T-cell (primary cell): Measurements from ENCODE around the gene GMCL2. TPM values are rescaled to one million over a fixed set of nuclear protein-coding genes. Genes with fewer than 3 reads are reported as not detected.
"Not testable (repeated sequence)": the region's sequence is repeated elsewhere in the genome, so short reads cannot be mapped to it uniquely, and the experiment has no call there.

Experiments used
- ATAC-seq, 4 experiments: fragments of 200-7000 bp in 3 of 4; fragments of 150-1000 bp in 1 of 4; cut with Tn5 transposase; replicated peaks in 1 of 4; 1 replicate in 3 of 4; 2 replicates in 1 of 4; pipeline ENCODE4 v1.10.0; 2021; ENCODE audit warnings: moderate library complexity in 3 of 4, mild to moderate bottlenecking in 2 of 4, moderate number of reproducible peaks in 1 of 4
- CTCF ChIA-PET, 2 donors: fragments of 300-600 bp; sonication (Branson Sonifier 250); formaldehyde crosslinking; loops; one replicate each; lab custom pipeline; 2022; ENCODE audit warnings: antibody characterized with exemption in 2 of 2; lab: Charles Lee
- POLR2A ChIA-PET, 2 donors: fragments of 300-600 bp; sonication (Branson Sonifier 250); formaldehyde crosslinking; loops; one replicate each; lab custom pipeline; 2022; ENCODE audit warnings: antibody characterized with exemption in 2 of 2; lab: Charles Lee
- DNase-seq, 35 experiments: peaks; one replicate each; pipeline versions ENCODE4 v3.0.0 to v3.0.0-alpha.2; 2013 to 2023
- H3K27ac ChIP-seq: one replicate; pipeline ENCODE4 v1.5.1; 2013; ENCODE audit warnings: low read length
- H3K27me3 ChIP-seq, 2 experiments: replicated peaks in 1 of 2; 1 replicate in 1 of 2; 2 replicates in 1 of 2; pipeline versions ENCODE4 v1.6.1 to v1.7.0; 2013; ENCODE audit warnings: low read length in 1 of 2, mixed read lengths in 1 of 2; ENCODE audit not compliant: control insufficient read depth in 2 of 2, insufficient read depth in 2 of 2; ENCODE audit errors: extremely low read depth in 1 of 2
- H3K36me3 ChIP-seq, 2 donors: 1 replicate in 1 of 2; 2 replicates in 1 of 2; pipeline versions ENCODE4 v1.6.1 to v1.7.0; 2013; ENCODE audit warnings: low read length in 1 of 2; ENCODE audit not compliant: control insufficient read depth in 2 of 2, insufficient read depth in 1 of 2; ENCODE audit errors: extremely low read depth in 1 of 2
- H3K4me1 ChIP-seq, 2 experiments: 1 replicate in 1 of 2; 2 replicates in 1 of 2; pipeline versions ENCODE4 v1.6.1 to v1.7.0; 2013; ENCODE audit warnings: low read length in 2 of 2, mixed read lengths in 1 of 2; ENCODE audit not compliant: insufficient read depth in 2 of 2, control insufficient read depth in 1 of 2; ENCODE audit errors: extremely low read depth in 1 of 2
- H3K4me3 ChIP-seq, 2 donors: 1 replicate in 1 of 2; 2 replicates in 1 of 2; pipeline versions ENCODE4 v1.5.1 to v1.7.0; 2013; ENCODE audit warnings: mild to moderate bottlenecking in 2 of 2, low read length in 1 of 2, moderate library complexity in 1 of 2; ENCODE audit not compliant: control insufficient read depth in 1 of 2; ENCODE audit errors: extremely low read depth in 1 of 2
- H3K9me3 ChIP-seq: 2 replicates; pipeline ENCODE4 v1.7.0; 2013
- H3K27ac Mint-ChIP-seq, 2 donors: one replicate each; pipeline ENCODE4 v1.8.0; 2020 to 2021; ENCODE audit warnings: mild to moderate bottlenecking in 2 of 2, mixed read lengths in 2 of 2
- H3K27me3 Mint-ChIP-seq, 2 donors: one replicate each; pipeline ENCODE4 v1.8.0; 2021 to 2022; ENCODE audit warnings: mixed read lengths in 2 of 2
- H3K36me3 Mint-ChIP-seq: one replicate; pipeline ENCODE4 v1.8.0; 2021; ENCODE audit warnings: mixed read lengths
- H3K4me1 Mint-ChIP-seq, 3 donors: one replicate each; pipeline ENCODE4 v1.8.0; 2020 to 2022; ENCODE audit warnings: mixed read lengths in 3 of 3, mild to moderate bottlenecking in 1 of 3
- H3K4me3 Mint-ChIP-seq, 3 donors: one replicate each; pipeline ENCODE4 v1.8.0; 2020 to 2022; ENCODE audit warnings: mild to moderate bottlenecking in 3 of 3, mixed read lengths in 3 of 3, moderate library complexity in 3 of 3
- H3K9me3 Mint-ChIP-seq, 3 donors: one replicate each; pipeline ENCODE4 v1.8.0; 2020 to 2022; ENCODE audit warnings: mixed read lengths in 3 of 3
- WGBS: methylation state at CpG from one replicate; pipeline ENCODE4 v1.1.5; 2013; ENCODE audit warnings: missing lambda C conversion rate; ENCODE audit not compliant: insufficient coverage; 5-methylcytosine and 5-hydroxymethylcytosine counted together
- total RNA-seq, 35 experiments: library from RNA in 6 of 35; stranded (reverse) in 6 of 35; fragments of 120-200 nt in 1 of 35; gene quantifications; one replicate each; pipeline versions ENCODE4 v1.2.1 to v1.2.4 and lab custom pipeline; 2013 to 2026

Gene GMCL2
- total RNA-seq, 5 donors from 2014 or later (not counting 1 experiment from before 2014, with no cell fraction given): not detected

- Mint-ChIP-seq H3K9me3 (no peaks in the 10 kb centered on the region), H3K36me3 (peaks cover 13% of the 10 kb centered on the region), H3K27me3 (peaks cover 0 to 3% of the 10 kb centered on the region in 2 donors), H3K4me1 (peaks cover 22 to 25% (median 22%) of the 10 kb centered on the region in 3 donors), H3K4me3 (peak overlapping the region; percentile 46 to 64 (median 50)), H3K27ac (no peak overlapping the region)
- 88% methylated on average over 5 of the region's 10 CpGs for WGBS
- H3K4me1 ChIP-seq: peaks cover 12 to 23% of the 10 kb centered on the region in 2 experiments
- POLR2A ChIA-PET: no interaction called here
- no peak overlapping the region for H3K4me3 ChIP-seq
- H3K27ac ChIP-seq: no peak overlapping the region
- H3K27me3 ChIP-seq: no peaks in the 10 kb centered on the region
- no peaks in the 10 kb centered on the region for H3K9me3 ChIP-seq
- CTCF ChIA-PET: no interaction called here
- peaks cover 0 to 11% of the 10 kb centered on the region in 2 donors for H3K36me3 ChIP-seq
- DNase-seq (no peak), ATAC-seq (no peak)
Observed at GRCh38 chr5:178202541-178202940, 15.4 kb upstream of the GMCL2 start.

- peaks cover 15 to 18% (median 16%) of the 10 kb centered on the region in 3 donors for H3K4me1 Mint-ChIP-seq
- peak overlapping the region in 1 of 3 donors; percentile 45 for H3K4me3 Mint-ChIP-seq
- POLR2A ChIA-PET: interaction anchor here in 1 of 2 donors (1.2 kb wide), 1 partner anchor 12 kb away, joined by 3 read pairs; no protein-coding TSS in a partner anchor
- H3K27ac Mint-ChIP-seq: no peak overlapping the region
- Histone ChIP-seq H3K27ac (no peak overlapping the region), H3K9me3 (no peaks in the 10 kb centered on the region), H3K4me3 (no peak overlapping the region), H3K27me3 (no peaks in the 10 kb centered on the region), H3K4me1 (peaks cover 8 to 17% of the 10 kb centered on the region in 2 experiments), H3K36me3 (peaks cover 0 to 4% of the 10 kb centered on the region in 2 donors)
- H3K9me3 Mint-ChIP-seq: no peaks in the 10 kb centered on the region
- WGBS: 49% methylated on average over 2 of the region's 2 CpGs
- DNase-seq: no peak
- peaks cover 11% of the 10 kb centered on the region for H3K36me3 Mint-ChIP-seq
- peaks cover 0 to 3% of the 10 kb centered on the region in 2 donors for H3K27me3 Mint-ChIP-seq
- ATAC-seq: no peak
- CTCF ChIA-PET: no interaction called here
Observed at GRCh38 chr5:178201927-178202235, 14.7 kb upstream of the GMCL2 start.

GRCh38 chr5:178201221-178201926 lies 14.2 kb upstream of the GMCL2 start:
- Histone ChIP-seq H3K4me3 (no peak overlapping the region), H3K27me3 (no peaks in the 10 kb centered on the region), H3K4me1 (peaks cover 8 to 12% of the 10 kb centered on the region in 2 experiments), H3K27ac (no peak overlapping the region), H3K36me3 (no peaks in the 10 kb centered on the region), H3K9me3 (no peaks in the 10 kb centered on the region)
- H3K27ac Mint-ChIP-seq: no peak overlapping the region
- H3K4me3 Mint-ChIP-seq: peak overlapping the region in 1 of 3 donors; percentile 45
- H3K4me1 Mint-ChIP-seq: peaks cover 10 to 13% (median 11%) of the 10 kb centered on the region in 3 donors
- no peak for ATAC-seq
- ChIA-PET POLR2A (interaction anchor here in 1 of 2 donors (1.2 kb wide), 1 partner anchor 13 kb away, joined by 3 read pairs; no protein-coding TSS in a partner anchor), CTCF (no interaction called here)
- WGBS: 83% methylated on average over 5 of the region's 14 CpGs
- peaks cover 0 to 3% of the 10 kb centered on the region in 2 donors for H3K27me3 Mint-ChIP-seq
- DNase-seq: no peak
- peaks cover 8% of the 10 kb centered on the region for H3K36me3 Mint-ChIP-seq
- H3K9me3 Mint-ChIP-seq: no peaks in the 10 kb centered on the region

- no peaks in the 10 kb centered on the region for H3K9me3 ChIP-seq
- Mint-ChIP-seq H3K27me3 (peaks cover 0 to 6% of the 10 kb centered on the region in 2 donors), H3K4me1 (peaks cover 0 to 2% (median 2%) of the 10 kb centered on the region in 3 donors), H3K9me3 (no peaks in the 10 kb centered on the region), H3K36me3 (peaks cover 2% of the 10 kb centered on the region), H3K4me3 (no peak overlapping the region), H3K27ac (no peak overlapping the region)
- no peak overlapping the region for H3K4me3 ChIP-seq
- H3K27me3 ChIP-seq: peaks cover 0 to 2% of the 10 kb centered on the region in 2 experiments
- ATAC-seq (no peak), DNase-seq (no peak)
- no peak overlapping the region for H3K27ac ChIP-seq
- 88% methylated on average over 7 of the region's 12 CpGs for WGBS
- CTCF ChIA-PET: no interaction called here
- no peaks in the 10 kb centered on the region for H3K36me3 ChIP-seq
- POLR2A ChIA-PET: no interaction called here
- no peaks in the 10 kb centered on the region for H3K4me1 ChIP-seq
Observed at GRCh38 chr5:178199581-178200434, 12.6 kb upstream of the GMCL2 start.

DNA sequence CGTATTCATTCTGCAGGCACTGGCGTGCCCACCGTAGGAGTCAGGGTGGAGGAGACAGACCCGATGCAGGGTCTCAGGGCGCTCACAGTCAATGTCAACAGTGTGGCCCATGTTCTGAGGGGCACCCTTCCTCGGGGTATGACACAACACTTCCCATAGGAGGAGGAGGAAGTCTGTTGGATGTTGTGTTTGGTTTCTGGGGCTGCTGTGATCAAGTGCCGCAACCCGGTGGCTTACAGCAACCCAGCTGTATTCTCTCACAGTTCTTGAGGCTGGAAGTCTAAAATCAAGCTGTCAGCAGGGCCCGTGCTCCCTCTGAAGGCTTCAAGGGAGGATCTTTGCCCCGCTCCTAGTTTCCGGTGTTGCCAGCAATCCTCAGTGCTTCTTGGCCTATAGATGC lies 11.5 kb upstream of the GMCL2 start:
- peaks cover 0 to 11% of the 10 kb centered on the region in 2 experiments for H3K27me3 ChIP-seq
- 82% methylated on average over 5 of the region's 11 CpGs for WGBS
- POLR2A ChIA-PET: no interaction called here
- no peaks in the 10 kb centered on the region for H3K9me3 Mint-ChIP-seq
- H3K36me3 Mint-ChIP-seq: no peaks in the 10 kb centered on the region
- H3K9me3 ChIP-seq: no peaks in the 10 kb centered on the region
- H3K4me3 Mint-ChIP-seq: no peak overlapping the region
- H3K4me3 ChIP-seq: no peak overlapping the region
- ATAC-seq (no peak), DNase-seq (no peak)
- H3K27ac Mint-ChIP-seq: no peak overlapping the region
- CTCF ChIA-PET: interaction anchor here in 1 of 2 donors (0.7 kb wide), 1 partner anchor 1691 kb away, joined by 5 read pairs; no protein-coding TSS in a partner anchor
- H3K36me3 ChIP-seq: no peaks in the 10 kb centered on the region
- peaks cover 7 to 8% (median 7%) of the 10 kb centered on the region in 3 donors for H3K4me1 Mint-ChIP-seq
- H3K27ac ChIP-seq: no peak overlapping the region
- H3K27me3 Mint-ChIP-seq: peaks cover 3 to 7% of the 10 kb centered on the region in 2 donors
- peaks cover 6 to 10% of the 10 kb centered on the region in 2 experiments for H3K4me1 ChIP-seq

- Histone ChIP-seq H3K27me3 (peaks cover 0 to 15% of the 10 kb centered on the region in 2 experiments), H3K4me1 (peaks cover 6 to 16% of the 10 kb centered on the region in 2 experiments)
- H3K4me3 Mint-ChIP-seq, H3K9me3 ChIP-seq, ATAC-seq, H3K9me3 Mint-ChIP-seq, DNase-seq, H3K27ac ChIP-seq, H3K36me3 ChIP-seq, H3K27ac Mint-ChIP-seq, H3K4me3 ChIP-seq, POLR2A ChIA-PET, H3K36me3 Mint-ChIP-seq: not testable (repeated sequence)
- Mint-ChIP-seq H3K27me3 (peaks cover 3 to 12% of the 10 kb centered on the region in 2 donors), H3K4me1 (peaks cover 12% of the 10 kb centered on the region in 3 donors)
- WGBS: 96% methylated on average over 4 of the region's 11 CpGs
- CTCF ChIA-PET: interaction anchor here (0.6 to 0.7 kb wide), 2 partner anchors 164 to 1691 kb away, joined by 3 to 5 read pairs; no protein-coding TSS in a partner anchor
Observed at GRCh38 chr5:178198151-178198550, 11.0 kb upstream of the GMCL2 start.
